ENCODE data around the gene SPDYE18. TPM values are rescaled to one million over a fixed set of nuclear protein-coding genes. Genes with fewer than 3 reads are reported as not detected.
"Not testable (repeated sequence)": the region's sequence is repeated elsewhere in the genome, so short reads cannot be mapped to it uniquely, and the experiment has no call there.

The SPDYE18 gene, protein sequence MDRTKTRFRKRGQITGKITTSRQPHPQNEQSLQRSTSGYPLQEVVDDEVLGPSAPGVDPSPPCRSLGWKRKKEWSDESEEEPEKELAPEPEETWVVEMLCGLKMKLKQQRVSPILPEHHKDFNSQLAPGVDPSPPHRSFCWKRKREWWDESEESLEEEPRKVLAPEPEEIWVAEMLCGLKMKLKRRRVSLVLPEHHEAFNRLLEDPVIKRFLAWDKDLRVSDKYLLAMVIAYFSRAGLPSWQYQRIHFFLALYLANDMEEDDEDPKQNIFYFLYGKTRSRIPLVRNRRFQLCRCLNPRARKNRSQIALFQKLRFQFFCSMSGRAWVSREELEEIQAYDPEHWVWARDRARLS
- 0.54 TPM for total RNA-seq

- DNase-seq (ENCODE audit: low read depth in 2 of 3, low spot score in 2 of 3) = not testable (repeated sequence)
Measured at GRCh38 chr7:77062557-77062956, at the start of gene SPDYE18. SPDYE18 (minus strand) TSS chr7:77062558; CDS start chr7:77060512, 2,046 bp downstream.

DNA sequence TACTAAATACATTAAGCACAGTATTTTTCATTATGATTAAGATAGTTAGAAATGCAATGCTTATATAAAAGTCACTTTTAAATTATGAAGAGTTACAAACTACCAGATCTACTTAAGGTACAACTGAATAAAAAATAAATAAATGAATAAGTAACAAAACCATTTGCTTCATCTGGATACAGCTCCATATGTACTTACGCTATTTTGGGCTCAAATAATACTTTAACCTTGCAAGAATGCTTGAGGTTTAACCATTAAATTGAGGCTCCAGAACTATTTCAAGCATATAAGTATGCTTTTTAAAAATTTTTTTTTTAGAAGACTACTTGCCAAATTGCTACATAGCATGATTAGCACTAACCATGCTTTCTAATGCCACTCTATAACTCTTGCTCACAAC lies 46.0 kb upstream of the SPDYE18 start:
- not testable (repeated sequence) for DNase-seq (ENCODE audit: low read depth in 2 of 3, low spot score in 2 of 3)

- not testable (repeated sequence) for DNase-seq (ENCODE audit: low read depth in 2 of 3, low spot score in 2 of 3)
Measured at GRCh38 chr7:77107659-77108058, 45.3 kb upstream of the SPDYE18 start.

DNA sequence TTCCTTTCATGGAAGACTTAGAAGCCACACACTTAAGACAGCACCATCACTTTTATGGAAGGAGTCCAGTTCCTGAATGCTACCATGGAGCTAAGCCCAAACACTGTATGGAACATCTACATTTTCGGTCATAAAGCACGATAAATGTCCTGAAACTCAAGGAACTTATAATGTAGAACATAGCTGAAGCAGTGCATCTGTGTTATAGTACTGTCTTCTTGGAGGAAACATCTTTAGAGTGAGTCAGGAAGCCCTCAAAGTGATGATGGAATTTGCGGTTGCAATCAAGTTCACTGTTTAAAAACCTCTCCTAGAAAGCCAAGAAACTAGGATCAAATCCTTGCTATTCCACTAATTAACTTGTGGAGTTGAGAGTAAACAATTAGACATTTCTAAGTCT lies 43.5 kb upstream of the SPDYE18 start:
- DNase-seq (ENCODE audit: low read depth in 2 of 3, low spot score in 2 of 3) = not testable (repeated sequence)

DNA sequence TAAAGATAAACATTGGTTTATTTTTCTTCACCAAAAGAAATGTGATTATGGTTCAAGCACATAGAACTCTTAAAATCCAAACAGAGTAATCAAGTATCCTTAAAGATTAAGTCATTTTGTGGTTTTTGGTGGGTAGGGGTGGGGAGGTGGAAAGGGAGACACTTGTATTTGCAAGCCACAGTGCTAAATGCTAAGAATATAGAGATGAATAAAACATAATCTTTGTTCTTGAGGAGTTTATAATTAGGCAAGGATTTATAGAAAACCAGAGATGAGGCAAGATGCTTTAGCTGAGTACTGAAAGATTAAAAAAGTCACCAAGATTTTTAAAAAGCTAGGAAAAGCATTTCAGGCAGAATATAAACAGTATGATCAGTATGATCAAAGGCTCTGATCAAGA lies 40.3 kb upstream of the SPDYE18 start:
- DNase-seq (ENCODE audit: low read depth in 2 of 3, low spot score in 2 of 3) = not testable (repeated sequence)

- DNase-seq (ENCODE audit: low read depth in 2 of 3, low spot score in 2 of 3) = not testable (repeated sequence)
Measured at GRCh38 chr7:77101187-77101586, 38.8 kb upstream of the SPDYE18 start.

DNA sequence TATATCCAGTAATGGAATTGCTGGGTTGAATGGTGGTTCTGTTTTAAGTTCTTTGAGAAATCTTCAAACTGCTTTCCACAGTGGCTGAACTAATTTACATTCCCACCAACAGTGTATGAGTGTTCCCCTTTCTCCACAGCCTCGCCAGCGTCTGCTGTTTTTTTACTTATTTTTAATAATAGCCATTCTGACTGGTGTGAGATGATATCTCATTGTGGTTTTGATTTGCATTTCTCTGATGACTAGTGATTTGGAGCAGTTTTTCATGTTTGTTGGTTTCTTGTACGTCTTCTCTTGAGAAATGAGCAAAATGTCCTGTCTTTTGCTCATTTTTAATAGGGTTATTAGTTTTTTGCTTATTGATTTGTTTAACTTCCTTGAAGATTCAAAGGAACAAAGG lies 38.1 kb upstream of the SPDYE18 start:
- DNase-seq (ENCODE audit: low read depth in 2 of 3, low spot score in 2 of 3) = peak in 1 of 3 donors; percentile 9

DNA sequence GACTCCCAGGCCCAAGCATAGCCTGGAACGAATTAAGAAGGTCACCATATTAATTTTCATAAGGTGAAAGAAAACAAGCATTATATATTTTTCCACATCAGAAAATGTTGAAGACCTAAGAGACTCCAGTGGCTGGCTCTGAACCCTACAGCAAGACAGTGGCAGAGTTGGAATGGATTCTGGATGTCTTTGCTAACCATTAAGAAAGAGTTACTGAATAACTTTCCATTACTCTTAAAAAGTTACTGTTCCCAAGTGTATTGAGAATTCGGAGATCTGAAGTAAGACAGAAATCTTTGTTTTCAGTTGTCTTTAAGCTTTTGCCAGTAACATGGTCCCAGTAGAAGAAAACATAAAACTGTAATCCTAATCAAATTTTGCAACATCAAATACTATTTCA lies 29.9 kb upstream of the SPDYE18 start:
- not testable (repeated sequence) for DNase-seq (ENCODE audit: low read depth in 2 of 3, low spot score in 2 of 3)

- not testable (repeated sequence) for DNase-seq (ENCODE audit: low read depth in 2 of 3, low spot score in 2 of 3)
Measured at GRCh38 chr7:77082192-77082591, 19.8 kb upstream of the SPDYE18 start.

- DNase-seq (ENCODE audit: low read depth in 2 of 3, low spot score in 2 of 3) = not testable (repeated sequence)
Measured at GRCh38 chr7:77080236-77080635, 17.9 kb upstream of the SPDYE18 start.

DNA sequence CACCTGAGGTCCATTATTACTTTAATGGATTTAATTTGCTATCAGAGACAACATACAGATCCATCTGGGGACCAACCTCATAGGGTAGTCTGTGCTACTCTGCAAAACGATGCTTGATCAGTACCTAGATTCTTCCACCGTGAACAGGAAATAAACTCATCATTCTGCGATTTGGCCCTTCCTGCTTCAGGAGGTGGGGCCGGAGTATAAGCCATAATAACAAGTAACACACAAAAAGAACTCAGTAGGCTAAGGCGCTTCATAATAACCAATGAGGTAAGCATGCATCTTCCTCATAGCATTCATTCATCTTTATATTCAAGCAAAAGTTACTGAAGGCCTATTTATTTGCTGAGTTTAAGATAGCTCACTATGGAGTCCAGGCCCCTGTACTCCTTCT lies 17.3 kb upstream of the SPDYE18 start:
- not testable (repeated sequence) for DNase-seq (ENCODE audit: low read depth in 2 of 3, low spot score in 2 of 3)

- not testable (repeated sequence) for DNase-seq (ENCODE audit: low read depth in 2 of 3, low spot score in 2 of 3)
Measured at GRCh38 chr7:77079112-77079511, 16.8 kb upstream of the SPDYE18 start.

DNA sequence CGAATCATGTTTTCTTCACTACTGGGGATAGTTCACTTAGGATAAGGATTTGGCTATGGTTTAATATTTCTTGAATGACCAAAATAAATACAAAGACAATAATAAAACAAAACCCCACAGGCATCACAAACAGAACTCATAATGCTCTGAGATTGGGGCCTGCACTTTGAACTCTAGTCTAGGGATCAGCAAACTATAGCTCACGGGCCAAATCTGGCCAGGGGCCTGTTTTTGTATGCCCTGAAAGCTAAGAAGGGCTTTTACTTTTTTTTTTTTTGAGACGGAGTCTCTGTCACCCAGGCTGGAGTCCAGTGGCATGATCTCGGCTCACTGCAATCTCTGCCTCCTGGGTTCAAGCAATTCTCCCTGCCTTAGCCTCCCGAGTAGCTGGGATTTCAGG lies 14.7 kb upstream of the SPDYE18 start:
- DNase-seq (ENCODE audit: low read depth in 2 of 3, low spot score in 2 of 3) = not testable (repeated sequence)

- DNase-seq (ENCODE audit: low read depth in 2 of 3, low spot score in 2 of 3) = not testable (repeated sequence)
Measured at GRCh38 chr7:77074786-77075396, 12.5 kb upstream of the SPDYE18 start.

GRCh38 chr7:77071108-77071507 lies 8.8 kb upstream of the SPDYE18 start:
- DNase-seq (ENCODE audit: low read depth in 2 of 3, low spot score in 2 of 3) = not testable (repeated sequence)

GRCh38 chr7:77065869-77066268 lies 3.5 kb upstream of the SPDYE18 start:
- DNase-seq (ENCODE audit: low read depth in 2 of 3, low spot score in 2 of 3) = not testable (repeated sequence)

GRCh38 chr7:77063732-77064131 lies 1.4 kb upstream of the SPDYE18 start:
- DNase-seq (ENCODE audit: low read depth in 2 of 3, low spot score in 2 of 3) = not testable (repeated sequence)

GRCh38 chr7:77032261-77032660 lies 30.1 kb downstream of the SPDYE18 start, which contains the start of gene SPDYE17:
SPDYE17 (minus strand) TSS chr7:77032361; CDS start chr7:77030570, 1,791 bp downstream.
- DNase-seq (ENCODE audit: low read depth in 2 of 3, low spot score in 2 of 3) = not testable (repeated sequence)

DNA sequence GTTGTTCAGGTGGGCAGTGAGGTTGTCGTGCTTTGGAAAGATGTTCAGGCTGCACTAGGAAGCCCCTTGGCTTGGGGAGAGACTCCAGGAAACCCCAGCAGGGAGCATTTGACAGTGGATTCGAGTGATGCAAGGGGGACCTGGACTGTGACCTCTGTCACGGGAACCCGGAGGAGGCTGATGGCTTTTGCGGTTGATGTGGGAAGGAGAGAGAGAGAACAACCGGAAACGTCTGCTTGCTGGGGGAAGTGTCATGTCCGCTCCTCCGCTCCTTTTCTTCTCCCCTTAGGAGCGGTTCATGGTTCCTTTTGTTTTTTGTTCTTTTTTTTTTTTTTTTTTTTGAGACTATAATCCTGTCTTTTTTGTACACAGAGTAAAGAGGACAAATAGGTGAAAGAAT lies 36.0 kb downstream of the SPDYE18 start:
- not testable (repeated sequence) for DNase-seq (ENCODE audit: low read depth in 2 of 3, low spot score in 2 of 3)

GRCh38 chr7:77010074-77010680 lies 52.2 kb downstream of the SPDYE18 start:
- not testable (repeated sequence) for DNase-seq (ENCODE audit: low read depth in 2 of 3, low spot score in 2 of 3)

DNA sequence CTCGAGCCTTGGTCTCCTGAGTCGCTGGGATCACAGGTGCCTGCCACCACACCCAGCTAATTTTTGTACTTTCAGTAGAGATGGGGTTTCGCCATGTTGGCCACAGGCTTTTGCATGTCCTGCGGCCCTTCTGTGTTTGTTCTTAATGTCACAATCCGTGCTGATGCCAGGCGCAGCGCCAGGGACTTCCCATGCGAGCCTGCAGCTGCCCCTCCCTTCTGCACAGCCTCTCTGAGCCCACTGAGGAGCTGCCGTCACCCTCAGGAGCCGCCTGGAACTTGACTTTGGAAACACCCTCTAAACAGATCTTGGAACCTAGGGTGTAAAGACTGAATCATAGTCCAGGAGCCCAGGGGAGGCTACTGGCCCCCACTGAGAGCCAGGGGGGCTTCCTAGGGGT lies 54.4 kb downstream of the SPDYE18 start:
- DNase-seq (ENCODE audit: low read depth in 2 of 3, low spot score in 2 of 3) = not testable (repeated sequence)
